Dermis microvascular lymphatic vessel endothelial cell (primary cell): ENCODE data around the gene LSM4. TPM values are rescaled to one million over a fixed set of nuclear protein-coding genes. Genes with fewer than 3 reads are reported as not detected.
A peak's percentile ranks its signal among the peaks of the same experiment; 100 is the strongest.
"Not testable (repeated sequence)": the region's sequence is repeated elsewhere in the genome, so short reads cannot be mapped to it uniquely, and the experiment has no call there.

Experiments
- DNase-seq, 2 donors: peaks; one replicate each; pipeline versions ENCODE4 v3.0.0 to v3.0.0-alpha.2; 2010; ENCODE audit warnings: low read depth in 2 of 2
- total RNA-seq: library from RNA; depleted of rRNA; stranded (reverse); fragments of >200 nt; gene quantifications from 2 replicates; pipeline ENCODE4 v1.2.1, GENCODE V29; 2014

The LSM4 gene
- total RNA-seq: 113 and 130 TPM in 2 replicates

DNA sequence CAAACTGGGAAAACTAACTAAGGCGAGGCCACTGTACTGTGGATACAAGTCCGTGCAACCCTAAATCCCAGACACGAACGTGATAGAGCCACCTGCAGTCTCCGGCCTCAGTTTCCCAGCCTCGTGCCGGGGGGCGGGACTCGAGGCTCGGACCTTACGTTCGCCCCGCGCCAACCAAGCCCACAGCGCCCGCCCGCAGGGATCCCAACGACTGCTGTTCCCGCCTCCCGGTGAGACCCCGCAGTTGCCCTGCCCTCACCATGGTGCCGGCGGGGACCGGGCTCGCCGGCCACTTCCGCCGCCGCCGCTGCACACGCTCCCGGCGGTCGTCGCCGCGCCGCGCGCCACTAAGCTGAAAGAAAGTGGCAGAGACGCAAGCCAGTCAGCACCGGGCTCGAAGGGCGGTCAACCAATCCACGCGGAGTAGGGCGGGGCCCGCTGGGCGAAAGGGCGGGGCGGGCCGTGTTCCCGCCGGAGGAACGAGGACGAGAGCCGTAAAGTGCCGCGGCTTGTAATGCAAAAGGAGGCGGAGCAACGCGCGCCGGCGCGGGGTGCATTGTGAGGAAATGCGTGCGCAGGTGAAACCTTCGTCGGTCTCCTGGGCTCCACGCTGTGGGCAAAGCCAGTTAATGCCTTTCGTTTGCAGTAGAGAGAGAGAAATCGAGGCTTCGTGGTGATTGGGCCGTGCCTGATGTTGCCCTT lies at the start of gene LSM4:
Gene LSM4, minus strand, starts transcription at position 318 of the 702 bp plus-strand sequence. Its CDS starts 56 bp downstream, at position 262.
- DNase-seq: peak; percentile 93 to 98

DNA sequence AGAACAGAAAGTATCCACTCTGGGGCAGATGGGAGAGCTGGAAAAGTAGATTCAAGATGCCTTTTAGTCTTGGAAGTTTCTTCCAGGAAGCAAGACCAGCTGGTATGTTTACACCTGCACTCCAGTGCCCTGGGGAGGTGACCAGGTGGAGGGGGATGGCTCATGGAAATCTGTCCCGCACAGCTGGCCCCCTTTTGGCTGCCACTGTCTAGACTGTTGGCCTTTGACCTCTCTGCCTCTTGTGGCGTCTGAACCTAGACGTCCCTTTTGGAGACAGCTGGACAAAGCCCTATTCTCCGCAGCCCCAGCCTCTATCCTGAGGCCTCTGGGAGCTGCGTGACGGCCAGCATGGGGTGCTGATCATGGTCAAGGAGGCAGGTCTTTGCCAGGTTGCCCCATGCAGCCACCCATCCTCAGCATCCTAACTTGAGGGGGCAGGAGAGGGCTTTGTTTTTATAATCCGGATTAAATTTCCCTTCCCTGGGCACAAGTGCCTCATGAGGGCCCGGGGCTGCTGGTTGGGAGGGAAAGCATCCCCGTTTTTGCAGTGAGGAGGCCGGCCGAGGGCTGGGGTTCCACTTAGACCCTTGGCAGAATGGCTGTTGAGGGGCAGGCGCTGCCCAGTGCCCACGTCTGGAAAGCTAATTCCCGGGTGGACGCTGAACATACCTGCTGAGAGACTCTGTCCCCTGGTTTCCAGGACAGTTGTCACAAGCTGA lies 45.8 kb upstream of the LSM4 start:
- DNase-seq: no peak

DNA sequence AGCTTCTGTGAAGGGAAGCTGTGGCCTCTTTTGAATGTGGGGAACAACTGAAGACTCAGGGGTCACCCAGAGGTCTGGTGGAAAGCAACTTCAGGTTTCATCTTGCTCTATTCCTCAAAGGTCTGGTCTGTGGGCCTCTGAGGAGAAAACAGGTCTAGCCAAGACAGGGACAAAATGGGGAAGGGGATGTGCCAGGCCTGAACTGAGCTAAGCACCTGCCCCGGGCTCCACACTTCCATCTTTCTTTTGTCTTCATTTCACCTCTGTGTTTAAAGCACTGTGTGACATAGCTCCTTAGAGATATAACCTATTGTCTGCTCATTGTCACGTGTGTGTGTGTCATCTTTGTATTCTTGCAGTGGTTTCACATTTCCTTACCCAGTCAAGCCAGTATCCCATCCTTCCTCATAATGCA lies 43.2 kb upstream of the LSM4 start:
- DNase-seq: peak in 1 of 2 donors; percentile 75

DNA sequence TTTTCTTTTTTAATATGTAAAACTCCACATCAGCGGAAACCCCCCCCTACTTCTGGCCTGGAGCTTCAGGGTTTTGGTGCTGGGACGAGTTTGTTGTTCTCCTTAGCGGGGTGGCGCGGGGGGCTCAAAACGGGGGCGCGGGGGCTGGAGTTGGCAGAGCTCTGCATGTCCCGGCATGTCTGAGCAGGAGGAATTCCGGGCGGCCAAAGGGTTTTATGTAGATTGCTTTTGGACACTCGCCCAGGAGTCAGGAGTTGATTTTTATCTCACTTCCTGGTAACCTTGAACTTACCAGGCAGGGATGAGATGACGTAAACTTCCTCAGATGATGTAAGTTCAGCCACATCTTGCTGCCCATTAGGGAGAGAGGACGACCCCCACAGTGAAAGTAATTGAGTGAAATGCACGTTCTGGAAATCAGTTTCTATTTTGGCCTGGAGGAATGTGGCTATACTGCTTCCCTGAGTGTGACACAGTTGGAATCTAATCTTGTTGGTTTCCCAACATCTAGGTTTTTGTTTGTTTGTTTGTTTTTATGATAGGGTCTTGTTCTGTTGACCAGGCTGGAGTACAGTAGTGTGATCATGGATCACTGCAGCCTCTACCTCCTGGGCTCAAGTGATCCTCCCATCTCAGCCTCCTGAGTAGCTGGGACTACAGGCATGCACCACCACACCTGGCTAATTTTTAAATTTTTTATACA lies 42.1 kb upstream of the LSM4 start:
- peak; percentile 98 to 100 for DNase-seq

DNA sequence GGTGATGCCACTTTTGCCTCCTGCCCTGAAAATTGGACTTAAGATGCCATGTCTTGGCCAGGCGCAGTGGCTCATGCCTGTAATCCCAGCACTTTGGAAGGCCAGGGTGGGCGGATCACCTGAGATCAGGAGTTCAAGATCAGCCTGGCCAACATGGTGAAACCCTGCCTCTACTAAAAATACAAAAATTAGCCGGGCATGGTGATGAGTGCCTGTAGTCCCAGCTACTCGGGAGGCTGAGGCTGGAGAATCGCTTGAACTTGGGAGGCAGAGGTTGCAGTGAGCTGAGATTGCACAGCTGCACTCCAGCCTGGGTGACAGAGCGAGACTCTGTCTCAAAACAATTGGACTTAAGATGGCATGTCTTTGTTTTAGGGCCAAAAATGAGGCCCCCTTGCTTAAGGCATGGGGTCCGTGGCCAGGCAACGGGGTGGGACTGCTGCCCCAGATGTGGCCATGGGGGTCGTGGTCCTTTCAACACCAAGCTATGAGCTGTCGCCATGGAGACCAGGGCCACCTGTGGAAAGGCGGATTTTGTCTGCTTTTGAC lies 41.5 kb upstream of the LSM4 start:
- peak in 1 of 2 donors; percentile 31 for DNase-seq

DNA sequence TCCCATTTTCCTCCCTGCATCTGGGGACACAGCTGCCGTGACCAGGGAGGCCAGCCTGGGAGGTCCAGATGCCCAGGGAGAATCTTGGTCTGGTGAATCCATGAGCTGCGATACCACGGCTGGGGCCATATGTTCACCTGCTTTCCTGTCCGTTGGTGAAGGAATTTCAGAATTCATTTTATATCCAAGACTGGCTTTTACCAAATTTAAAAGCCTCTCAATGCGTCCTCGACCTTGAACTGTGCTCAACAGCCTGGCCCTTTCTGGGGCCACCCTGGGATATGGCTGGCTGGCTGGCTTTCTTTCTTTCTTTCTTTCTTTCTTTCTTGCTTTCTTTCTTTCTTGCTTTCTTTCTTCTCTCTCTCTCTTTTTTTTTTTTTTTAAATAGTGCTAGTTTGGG lies 40.9 kb upstream of the LSM4 start:
- DNase-seq: no peak

DNA sequence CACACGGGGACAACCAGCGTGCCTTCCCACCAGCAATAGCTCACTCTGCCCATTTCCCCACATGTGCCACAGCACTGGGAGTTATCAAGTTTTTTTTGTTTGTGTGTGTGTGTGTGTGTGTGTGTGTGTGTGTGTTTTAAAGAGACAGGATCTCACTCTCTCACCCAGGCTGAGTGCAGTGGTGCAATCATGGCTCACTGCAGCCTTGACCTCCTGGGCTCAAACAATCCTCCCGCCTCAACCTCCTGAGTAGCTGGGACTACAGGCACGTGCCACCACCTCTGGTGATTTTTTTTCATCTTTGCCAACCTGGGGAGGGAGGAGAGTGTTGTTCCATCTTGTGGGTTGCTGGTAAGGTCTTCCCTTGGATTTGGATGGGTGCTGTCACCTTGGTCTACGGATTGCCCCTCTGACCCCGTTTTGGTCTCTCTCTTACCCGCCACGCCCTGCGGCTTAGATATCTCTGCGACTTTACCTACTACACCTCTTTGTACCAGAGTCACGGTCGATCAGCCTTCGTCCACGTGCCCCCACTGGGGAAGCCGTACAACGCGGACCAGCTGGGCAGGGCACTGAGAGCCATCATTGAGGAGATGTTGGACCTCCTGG lies 40.2 kb upstream of the LSM4 start:
- DNase-seq: no peak

DNA sequence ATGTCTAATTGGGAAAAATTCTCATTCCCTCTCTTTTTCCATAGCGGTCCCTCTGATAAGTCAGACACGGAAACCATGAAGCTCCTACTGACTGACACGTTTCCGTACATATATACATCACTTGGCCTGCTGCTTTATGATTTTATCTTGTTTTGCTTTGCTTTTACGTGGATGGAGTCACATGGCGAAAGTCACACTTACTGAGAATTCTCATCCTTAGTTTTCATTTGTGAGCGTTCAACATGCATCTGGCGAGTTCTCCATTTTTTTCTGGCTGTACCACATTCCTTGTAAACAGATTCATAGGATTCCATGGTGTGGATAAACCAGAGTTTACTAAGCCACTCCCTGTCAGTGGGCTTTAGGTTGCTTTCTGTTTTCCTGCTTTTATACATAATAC lies 38.8 kb upstream of the LSM4 start:
- DNase-seq: peak in 1 of 2 donors; percentile 71

DNA sequence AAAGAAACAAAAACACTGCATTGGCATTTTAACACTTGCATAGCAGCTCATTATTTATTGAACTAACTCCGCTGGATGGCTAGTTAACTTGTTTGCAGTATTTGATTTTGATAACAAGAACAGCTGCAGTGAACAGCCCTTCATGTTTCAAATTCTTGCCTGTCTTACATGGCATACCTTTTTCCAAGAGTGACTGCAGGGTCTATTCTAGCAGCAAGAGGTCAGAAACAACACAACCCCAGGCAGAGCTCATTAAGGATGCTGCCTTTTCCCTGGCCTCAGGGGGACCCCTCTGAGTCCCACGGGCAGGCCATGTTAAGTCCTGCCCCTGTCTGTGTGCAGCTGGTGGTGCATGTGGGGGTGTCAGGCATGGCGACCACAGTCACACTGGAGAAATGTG lies 34.2 kb upstream of the LSM4 start:
- no peak for DNase-seq

DNA sequence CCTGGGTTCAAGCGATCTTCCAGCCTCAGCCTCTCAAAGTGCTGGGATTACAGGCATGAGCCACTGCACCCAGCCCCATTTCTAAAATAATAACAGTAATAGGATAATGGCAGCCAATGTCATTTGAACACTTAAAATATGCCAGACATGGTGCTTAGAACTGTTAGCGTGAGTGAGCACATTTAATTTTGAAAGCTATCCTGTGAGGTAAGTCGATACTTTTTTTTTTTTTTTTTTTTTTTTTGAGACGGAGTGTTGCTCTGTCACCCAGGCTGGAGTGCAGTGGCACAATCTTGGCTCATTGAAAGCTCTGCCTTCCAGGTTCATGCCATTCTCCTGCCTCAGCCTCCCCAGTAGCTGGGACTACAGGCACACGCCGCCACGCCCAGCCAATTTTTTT lies 31.9 kb upstream of the LSM4 start:
- DNase-seq: not testable (repeated sequence)

DNA sequence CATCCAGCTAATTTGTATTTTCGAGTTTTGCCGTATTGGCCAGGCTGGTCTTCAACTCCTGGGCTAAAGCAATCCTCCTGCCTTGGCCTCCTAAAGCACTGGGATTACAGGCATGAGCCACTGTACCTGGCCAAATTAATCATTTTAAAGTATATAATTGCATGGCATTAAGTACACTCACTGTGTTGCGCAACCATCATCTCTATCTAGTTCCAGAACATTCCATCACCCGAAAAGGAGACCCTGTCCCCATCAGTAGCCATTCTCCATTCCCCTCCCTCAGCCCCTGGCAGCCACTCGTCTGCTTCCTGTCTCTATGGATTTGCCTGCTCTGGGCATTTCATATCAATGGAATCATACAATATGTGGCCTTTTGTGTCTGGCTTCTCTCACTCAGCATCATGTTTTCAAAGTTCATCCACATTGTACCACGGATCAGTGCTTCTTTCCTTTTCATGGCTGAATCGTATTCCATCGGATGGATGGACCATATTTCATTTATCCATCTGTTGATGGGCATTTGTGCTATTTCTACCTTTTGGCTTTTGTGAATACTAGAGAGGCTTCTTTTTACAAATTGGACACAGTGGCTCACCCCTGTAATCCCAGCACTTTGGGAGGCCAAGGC lies 30.6 kb upstream of the LSM4 start:
- DNase-seq: no peak

DNA sequence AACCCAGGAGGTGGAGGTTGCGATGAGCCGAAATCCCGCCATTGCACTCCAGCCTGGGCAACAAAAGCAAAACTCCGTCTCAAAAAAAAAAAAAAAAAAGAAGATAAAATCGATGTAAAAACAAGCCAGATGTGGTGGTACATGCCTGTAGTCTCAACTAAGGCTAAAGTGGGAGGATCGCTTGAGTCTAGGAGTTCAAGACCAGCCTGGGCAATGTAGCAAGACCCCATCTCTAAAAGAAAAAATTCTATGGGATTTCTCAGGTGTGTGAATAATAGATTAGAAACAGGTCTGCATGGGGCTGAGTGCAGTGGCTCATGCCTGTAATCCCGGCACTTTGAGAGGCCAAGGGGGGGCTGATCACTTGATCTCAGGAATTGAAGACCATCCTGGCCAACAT lies 28.7 kb upstream of the LSM4 start:
- DNase-seq: no peak

DNA sequence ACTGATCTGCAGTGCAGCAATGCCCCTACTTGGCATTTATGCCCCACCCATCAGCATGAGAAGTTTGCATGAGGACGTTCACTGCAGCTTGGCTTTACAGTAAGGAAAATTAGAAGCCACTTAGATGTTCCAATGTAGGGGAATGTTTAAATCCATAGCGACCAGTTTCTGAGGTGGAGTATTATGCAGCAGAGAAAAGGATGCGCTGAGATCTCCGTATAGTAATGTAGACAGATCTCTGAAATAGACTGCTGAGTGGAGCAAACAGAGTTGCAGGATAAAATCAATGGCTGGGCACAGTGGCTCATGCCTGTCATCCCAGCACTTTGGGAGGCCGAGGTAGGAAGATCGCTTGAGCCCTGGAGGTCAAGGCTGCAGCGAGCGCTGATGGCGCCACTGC lies 27.6 kb upstream of the LSM4 start:
- DNase-seq: no peak

DNA sequence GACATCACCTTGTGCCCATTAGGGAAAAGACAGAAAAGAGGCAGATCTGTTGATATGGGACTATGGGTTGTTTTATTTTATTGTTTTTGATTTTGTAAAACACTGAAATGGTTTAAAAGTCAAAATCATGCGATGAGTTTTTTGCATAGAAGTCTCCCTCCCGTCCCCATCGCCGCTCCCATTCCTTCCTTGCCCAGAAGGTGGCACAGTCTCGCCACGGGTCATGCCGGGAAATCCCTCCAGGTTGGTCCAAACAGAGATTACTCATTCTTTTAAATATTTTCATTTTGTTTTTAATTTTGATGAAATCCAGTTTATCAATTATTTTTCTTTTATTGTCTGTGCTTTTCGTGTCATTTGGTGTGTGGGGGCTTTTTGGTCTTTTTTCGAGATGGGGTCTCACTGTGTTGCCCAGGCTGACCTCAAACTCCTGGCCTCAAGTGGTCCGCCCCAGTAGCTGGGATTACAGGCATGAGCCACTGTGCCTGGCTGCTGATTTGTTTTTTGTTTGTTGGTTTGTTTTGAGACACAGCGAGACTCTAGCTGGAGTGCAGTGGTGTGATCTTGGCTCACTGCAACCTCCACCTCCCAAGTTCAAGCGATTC lies 26.8 kb upstream of the LSM4 start:
- DNase-seq: peak; percentile 47 to 68

DNA sequence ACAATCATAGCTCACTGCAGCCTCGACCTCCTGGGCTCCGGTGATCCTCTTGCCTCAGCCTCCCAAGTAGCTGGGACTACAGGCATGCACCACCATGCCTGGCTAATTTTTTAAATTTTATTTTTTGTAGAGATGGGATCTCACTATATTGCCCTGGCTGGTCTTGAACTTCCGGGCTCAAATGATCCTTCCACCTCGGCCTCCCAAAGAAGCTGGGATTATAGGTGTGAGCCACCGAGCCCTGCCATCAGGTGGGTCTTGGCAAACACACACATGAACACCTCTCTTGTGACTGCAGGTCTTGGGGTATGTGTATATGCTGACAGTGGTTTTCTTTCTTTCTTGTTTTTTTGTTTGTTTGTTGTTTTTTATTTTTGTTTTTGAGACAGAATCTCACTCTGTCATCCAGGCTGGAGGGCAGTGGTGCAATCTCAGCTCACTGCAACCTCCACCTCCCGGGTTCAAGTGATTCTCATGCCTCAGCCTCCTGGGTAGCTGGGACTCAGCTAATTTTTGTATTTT lies 26.0 kb upstream of the LSM4 start:
- DNase-seq: not testable (repeated sequence)

DNA sequence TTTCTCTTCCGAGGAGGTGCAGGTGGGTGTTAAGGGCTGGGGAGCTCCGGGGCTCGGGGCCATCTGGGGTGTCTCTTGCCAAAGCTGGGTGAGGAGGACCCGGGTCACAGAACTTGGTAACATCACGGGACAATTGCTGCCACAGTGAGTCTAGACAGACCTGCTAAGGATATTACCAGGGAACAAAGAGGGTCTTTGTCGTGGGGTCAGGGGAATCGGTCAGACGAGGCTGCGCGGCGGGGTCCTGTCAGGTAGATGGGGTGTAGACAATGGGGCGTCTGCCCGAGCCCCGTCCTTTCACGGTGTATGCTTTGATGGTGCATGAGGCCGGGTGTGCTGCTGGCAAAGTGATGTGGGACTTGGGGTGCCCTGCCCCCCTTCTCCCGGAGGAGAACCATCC lies 25.3 kb upstream of the LSM4 start:
- no peak for DNase-seq

DNA sequence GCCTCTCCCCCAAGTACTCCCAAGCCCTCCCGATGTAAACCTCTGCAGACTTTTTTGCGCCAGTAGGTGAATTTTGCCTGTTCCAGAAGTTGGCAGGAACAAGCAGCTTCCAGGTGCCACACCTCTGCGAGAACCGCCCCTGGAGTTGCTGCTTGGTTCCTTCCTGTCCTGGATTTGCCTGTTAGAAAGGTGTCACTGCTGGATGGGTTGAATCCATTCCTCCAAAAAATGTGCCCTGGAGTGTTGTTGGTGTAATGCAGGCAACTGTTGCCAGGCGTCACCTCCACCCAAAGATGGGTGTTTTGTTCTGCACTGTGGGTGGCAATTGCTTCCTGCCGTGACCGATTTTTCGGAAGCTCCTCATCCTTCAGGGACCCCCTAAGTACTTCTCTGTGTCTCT lies 23.2 kb upstream of the LSM4 start:
- no peak for DNase-seq

DNA sequence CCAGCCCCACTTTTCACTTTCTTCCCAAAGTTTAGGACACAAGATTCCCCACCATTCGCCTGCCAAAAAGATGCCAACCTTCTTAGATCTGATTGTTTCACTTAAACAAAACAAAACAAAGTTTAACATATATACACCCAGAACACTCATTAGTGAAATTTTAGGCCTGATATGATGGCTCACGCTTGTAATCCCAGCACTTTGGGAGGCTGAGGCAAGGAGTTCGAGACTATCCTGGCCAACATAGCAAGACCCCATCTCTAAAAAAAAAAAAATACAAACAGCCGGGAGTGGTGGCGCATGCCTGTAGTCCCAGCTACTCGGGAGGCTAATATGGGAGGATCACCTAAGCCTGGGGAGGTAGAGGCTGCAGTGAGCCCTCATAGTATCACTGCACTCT lies 22.4 kb upstream of the LSM4 start:
- no peak for DNase-seq

DNA sequence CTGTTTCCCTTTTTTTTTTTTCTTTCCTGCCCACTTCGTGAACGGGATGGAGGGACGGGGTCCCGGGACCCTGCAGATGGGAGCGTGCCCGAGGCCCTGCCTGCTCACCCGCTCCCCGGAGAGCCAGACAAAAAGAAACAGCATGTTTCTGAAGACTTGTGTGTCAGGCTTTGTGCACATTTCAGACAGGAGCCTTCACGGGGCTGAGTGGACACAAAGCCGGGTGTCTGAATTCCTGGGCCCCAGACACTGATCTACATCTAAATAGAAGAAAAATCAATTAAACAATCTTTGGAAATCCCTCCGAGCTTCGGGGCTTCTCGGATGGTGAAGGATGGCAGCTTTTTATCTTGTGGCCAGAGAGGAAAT lies 21.7 kb upstream of the LSM4 start:
- no peak for DNase-seq

DNA sequence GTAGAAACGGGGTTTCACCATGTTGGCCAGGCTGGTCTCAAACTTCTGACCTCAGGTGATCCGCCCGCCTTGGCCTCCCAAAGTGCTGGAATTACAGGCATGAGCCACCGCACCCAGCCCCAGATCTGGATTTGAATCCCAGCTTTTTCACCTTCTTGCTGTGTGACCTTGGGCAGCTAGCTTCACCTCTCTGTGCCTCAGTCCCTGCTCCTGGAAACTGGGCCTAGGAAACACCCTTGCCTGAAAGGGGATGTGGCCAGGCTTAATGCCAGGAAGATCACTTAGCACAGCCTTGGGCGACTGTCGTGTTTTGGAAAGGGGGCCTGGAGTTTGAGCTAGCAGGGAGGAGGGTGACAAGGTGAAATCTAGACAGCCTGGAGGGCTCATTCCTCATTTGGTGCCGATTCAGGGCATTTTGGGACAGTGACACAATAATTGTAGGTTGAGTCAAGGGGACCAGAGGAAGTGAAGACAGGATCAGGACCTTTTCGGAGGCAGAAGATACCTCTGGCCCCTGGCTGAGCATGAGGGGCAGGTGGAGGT lies 19.3 kb upstream of the LSM4 start:
- no peak for DNase-seq
